Natural killer cell (primary cell): ENCODE measurements around the gene CDC37L1. TPM values are rescaled to one million over a fixed set of nuclear protein-coding genes. Genes with fewer than 3 reads are reported as not detected.

Experiments
- ATAC-seq, 3 donors: fragments of 150-1000 bp in 2 of 3; fragments of 200-7000 bp in 1 of 3; cut with Tn5 transposase; 1 replicate in 1 of 3; 2 replicates in 2 of 3; pipeline ENCODE4 v1.10.0; 2021; ENCODE audit warnings: mild to moderate bottlenecking in 2 of 3, moderate library complexity in 2 of 3
- DNase-seq, 2 donors: peaks; one replicate each; pipeline versions ENCODE4 v3.0.0 to v3.0.0-alpha.2; 2013 to 2021; ENCODE audit warnings: mixed read lengths in 1 of 2
- H3K27ac ChIP-seq: one replicate; pipeline ENCODE4 v1.5.1; 2013; ENCODE audit warnings: mild to moderate bottlenecking, low read length
- H3K27me3 ChIP-seq: one replicate; pipeline ENCODE4 v1.6.1; 2013; ENCODE audit warnings: low read length; ENCODE audit not compliant: control insufficient read depth, insufficient read depth
- H3K36me3 ChIP-seq: one replicate; pipeline ENCODE4 v1.6.1; 2013; ENCODE audit warnings: low read length; ENCODE audit not compliant: control insufficient read depth, insufficient read depth
- H3K4me1 ChIP-seq: one replicate; pipeline ENCODE4 v1.6.1; 2013; ENCODE audit warnings: low read length; ENCODE audit not compliant: control insufficient read depth, insufficient read depth
- H3K4me3 ChIP-seq: one replicate; pipeline ENCODE4 v1.5.1; 2013; ENCODE audit warnings: low read length
- H3K9me3 ChIP-seq: one replicate; pipeline ENCODE4 v1.6.1; 2013; ENCODE audit warnings: low read length; ENCODE audit not compliant: control insufficient read depth, insufficient read depth
- H3K27ac Mint-ChIP-seq, 2 donors: one replicate each; pipeline ENCODE4 v1.8.0; 2022; ENCODE audit warnings: mild to moderate bottlenecking in 2 of 2, mixed read lengths in 2 of 2, moderate library complexity in 1 of 2
- H3K27me3 Mint-ChIP-seq, 2 donors: one replicate each; pipeline ENCODE4 v1.8.0; 2022; ENCODE audit warnings: low read depth in 2 of 2, mixed read lengths in 2 of 2
- H3K36me3 Mint-ChIP-seq: one replicate; pipeline ENCODE4 v1.8.0; 2022; ENCODE audit warnings: mixed read lengths
- H3K4me1 Mint-ChIP-seq, 2 donors: one replicate each; pipeline ENCODE4 v1.8.0; 2022; ENCODE audit warnings: mixed read lengths in 2 of 2
- H3K4me3 Mint-ChIP-seq: one replicate; pipeline ENCODE4 v1.8.0; 2022; ENCODE audit warnings: mild to moderate bottlenecking, moderate library complexity, mixed read lengths
- H3K9me3 Mint-ChIP-seq, 2 donors: one replicate each; pipeline ENCODE4 v1.8.0; 2022; ENCODE audit warnings: mixed read lengths in 2 of 2
- WGBS: methylation state at CpG from one replicate; pipeline ENCODE4 v1.1.7; 2013; ENCODE audit warnings: missing lambda C conversion rate; ENCODE audit not compliant: insufficient coverage; 5-methylcytosine and 5-hydroxymethylcytosine counted together
- intact Hi-C: fragments of 100-400 bp; cut with micrococcal nuclease; formaldehyde crosslinking; loops from one replicate; pipeline ENCODE4 v1.14.2; 2022
- total RNA-seq, 4 donors: library from RNA; stranded (reverse); fragments of 120-200 nt in 1 of 4; gene quantifications; one replicate each; pipeline versions ENCODE4 v1.2.3 to v1.2.4, GENCODE V29; 2013 to 2022
- TF ChIP-seq, protein P1 (sequence below): fragments of 200-600 bp; IDR thresholded peaks from one replicate; pipeline ENCODE4 v1.8.0; 2022; ENCODE audit warnings: antibody characterized with exemption

The CDC37L1 gene
- total RNA-seq, 3 donors from 2014 or later (not counting 1 experiment from before 2014, with no cell fraction given), result 11.6 to 20.1 (median 13.0) TPM

DNA sequence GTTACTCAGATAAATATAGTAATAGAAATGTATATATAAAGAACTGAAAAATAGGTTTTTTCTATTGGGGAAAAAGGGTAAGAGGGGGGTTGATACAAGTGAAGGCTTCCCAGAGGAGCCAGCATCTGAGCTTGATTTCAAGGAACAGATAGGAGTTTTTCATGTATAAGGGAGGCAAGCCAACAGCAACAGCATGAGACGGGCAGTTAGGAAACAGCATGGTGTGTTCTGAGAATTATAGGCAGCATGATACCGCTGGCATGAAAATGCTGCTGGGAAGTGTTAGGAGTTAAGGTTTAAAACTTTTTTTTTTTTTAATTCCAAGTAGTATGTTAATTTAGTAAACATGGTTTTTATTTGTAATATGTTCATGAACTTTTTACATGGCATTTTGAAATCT, 9.7 kb downstream of the CDC37L1 start:
- Mint-ChIP-seq H3K27me3 (no peaks in the 10 kb centered on the region), H3K4me1 (peaks cover 18 to 23% of the 10 kb centered on the region in 2 donors), H3K36me3 (no peaks in the 10 kb centered on the region), H3K4me3 (no peak overlapping the region), H3K27ac (no peak overlapping the region), H3K9me3 (no peaks in the 10 kb centered on the region)
- DNase-seq, result no peak
- Histone ChIP-seq H3K27ac (no peak overlapping the region), H3K27me3 (no peaks in the 10 kb centered on the region), H3K9me3 (no peaks in the 10 kb centered on the region), H3K4me1 (no peaks in the 10 kb centered on the region), H3K36me3 (peaks cover 38% of the 10 kb centered on the region), H3K4me3 (no peak overlapping the region)
- 94% methylated on average over 2 of the region's 2 CpGs for WGBS
- ATAC-seq, result no peak
- intact Hi-C loops, result no loop called here
- TF ChIP-seq, protein P1, sequence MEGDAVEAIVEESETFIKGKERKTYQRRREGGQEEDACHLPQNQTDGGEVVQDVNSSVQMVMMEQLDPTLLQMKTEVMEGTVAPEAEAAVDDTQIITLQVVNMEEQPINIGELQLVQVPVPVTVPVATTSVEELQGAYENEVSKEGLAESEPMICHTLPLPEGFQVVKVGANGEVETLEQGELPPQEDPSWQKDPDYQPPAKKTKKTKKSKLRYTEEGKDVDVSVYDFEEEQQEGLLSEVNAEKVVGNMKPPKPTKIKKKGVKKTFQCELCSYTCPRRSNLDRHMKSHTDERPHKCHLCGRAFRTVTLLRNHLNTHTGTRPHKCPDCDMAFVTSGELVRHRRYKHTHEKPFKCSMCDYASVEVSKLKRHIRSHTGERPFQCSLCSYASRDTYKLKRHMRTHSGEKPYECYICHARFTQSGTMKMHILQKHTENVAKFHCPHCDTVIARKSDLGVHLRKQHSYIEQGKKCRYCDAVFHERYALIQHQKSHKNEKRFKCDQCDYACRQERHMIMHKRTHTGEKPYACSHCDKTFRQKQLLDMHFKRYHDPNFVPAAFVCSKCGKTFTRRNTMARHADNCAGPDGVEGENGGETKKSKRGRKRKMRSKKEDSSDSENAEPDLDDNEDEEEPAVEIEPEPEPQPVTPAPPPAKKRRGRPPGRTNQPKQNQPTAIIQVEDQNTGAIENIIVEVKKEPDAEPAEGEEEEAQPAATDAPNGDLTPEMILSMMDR, result no peak

- no peaks in the 10 kb centered on the region for H3K36me3 Mint-ChIP-seq
- Histone ChIP-seq H3K4me1 (no peaks in the 10 kb centered on the region), H3K27me3 (no peaks in the 10 kb centered on the region), H3K27ac (no peak overlapping the region), H3K36me3 (peaks cover 39% of the 10 kb centered on the region), H3K4me3 (no peak overlapping the region), H3K9me3 (no peaks in the 10 kb centered on the region)
- 71% methylated on average over 1 of the region's 1 CpG for WGBS
- no peak overlapping the region for H3K27ac Mint-ChIP-seq
- no peak overlapping the region for H3K4me3 Mint-ChIP-seq
- TF ChIP-seq, protein P1, result no peak
- intact Hi-C loops, result no loop called here
- DNase-seq (no peak), ATAC-seq (no peak)
- peaks cover 13 to 18% of the 10 kb centered on the region in 2 donors for H3K4me1 Mint-ChIP-seq
- H3K9me3 Mint-ChIP-seq, result no peaks in the 10 kb centered on the region
- H3K27me3 Mint-ChIP-seq, result no peaks in the 10 kb centered on the region
Measured at GRCh38 chr9:4689687-4690104, 10.3 kb downstream of the CDC37L1 start.

GRCh38 chr9:4690144-4690543, 10.8 kb downstream of the CDC37L1 start:
- TF ChIP-seq, protein P1, result no peak
- 88% methylated on average over 3 of the region's 4 CpGs for WGBS
- Histone ChIP-seq H3K36me3 (peaks cover 37% of the 10 kb centered on the region), H3K27me3 (no peaks in the 10 kb centered on the region), H3K4me3 (no peak overlapping the region), H3K9me3 (no peaks in the 10 kb centered on the region), H3K4me1 (no peaks in the 10 kb centered on the region), H3K27ac (no peak overlapping the region)
- no peaks in the 10 kb centered on the region for H3K27me3 Mint-ChIP-seq
- intact Hi-C loops, result no loop called here
- peaks cover 11 to 15% of the 10 kb centered on the region in 2 donors for H3K4me1 Mint-ChIP-seq
- no peaks in the 10 kb centered on the region for H3K9me3 Mint-ChIP-seq
- no peaks in the 10 kb centered on the region for H3K36me3 Mint-ChIP-seq
- DNase-seq (no peak), ATAC-seq (no peak)
- no peak overlapping the region for H3K4me3 Mint-ChIP-seq
- no peak overlapping the region for H3K27ac Mint-ChIP-seq

GRCh38 chr9:4691795-4692194, 12.4 kb downstream of the CDC37L1 start:
- H3K4me3 ChIP-seq, result no peak overlapping the region
- H3K9me3 Mint-ChIP-seq, result no peaks in the 10 kb centered on the region
- no peaks in the 10 kb centered on the region for H3K4me1 ChIP-seq
- H3K27ac Mint-ChIP-seq, result peak overlapping the region in 1 of 2 donors; percentile 32
- TF ChIP-seq, protein P1, result no peak
- H3K4me3 Mint-ChIP-seq, result no peak overlapping the region
- H3K27me3 Mint-ChIP-seq, result no peaks in the 10 kb centered on the region
- H3K27me3 ChIP-seq, result no peaks in the 10 kb centered on the region
- no peak for ATAC-seq
- intact Hi-C loops, result no loop called here
- H3K27ac ChIP-seq, result no peak overlapping the region
- H3K4me1 Mint-ChIP-seq, result peaks cover 9 to 11% of the 10 kb centered on the region in 2 donors
- H3K36me3 ChIP-seq, result peaks cover 30% of the 10 kb centered on the region
- H3K36me3 Mint-ChIP-seq, result no peaks in the 10 kb centered on the region
- no peak for DNase-seq
- H3K9me3 ChIP-seq, result no peaks in the 10 kb centered on the region
- 40% methylated on average over 1 of the region's 3 CpGs for WGBS
